GM12878 (cell line): ENCODE results near the gene ATXN7L1.

Source experiments
- CBX5 ChIP-seq: sonication (generic); IDR thresholded peaks from 2 replicates; pipeline ENCODE4 v1.6.1; 2016; ENCODE audit warnings: low read depth, moderate library complexity, mild to moderate bottlenecking, inconsistent platforms
- CEBPB ChIP-seq, 2 experiments: fragments of 150-350 bp in 1 of 2; IDR thresholded peaks; 2 replicates each; pipeline ENCODE4 v1.6.1; 2012 to 2014; ENCODE audit warnings: low read depth in 2 of 2, low read length in 2 of 2, borderline replicate concordance in 1 of 2, inconsistent platforms in 1 of 2
- CHD1 ChIP-seq: IDR thresholded peaks from 2 replicates; pipeline ENCODE4 v1.6.1; 2012; ENCODE audit warnings: low read depth, low read length, improper control_type of control experiment
- CTCF ChIP-seq, 3 experiments: IDR thresholded peaks in 2 of 3; conservative IDR thresholded peaks in 1 of 3; 2 replicates each; pipeline ENCODE4 v1.5.1; 2011; ENCODE audit warnings: low read depth in 3 of 3, low read length in 3 of 3, mild to moderate bottlenecking in 3 of 3, control low read depth in 2 of 3, moderate library complexity in 2 of 3, inconsistent platforms in 1 of 3, mixed read lengths in 1 of 3; ENCODE audit not compliant: control insufficient read depth in 2 of 3, insufficient read depth in 1 of 3; ENCODE audit errors: extremely low read depth in 1 of 3
- EZH2 ChIP-seq: IDR thresholded peaks from 2 replicates; pipeline ENCODE4 v1.6.1; 2012; ENCODE audit warnings: low read depth, mild to moderate bottlenecking, control low read depth, inconsistent platforms, low read length, borderline replicate concordance; ENCODE audit not compliant: control insufficient read depth
- HDAC6 ChIP-seq: fragments of 200-600 bp; sonication (generic); IDR thresholded peaks from one replicate; pipeline ENCODE4 v1.8.0; 2017; ENCODE audit warnings: antibody characterized with exemption; ENCODE audit not compliant: unreplicated experiment
- IRF3 ChIP-seq: fragments of 450-650 bp; IDR thresholded peaks from 2 replicates; pipeline ENCODE4 v1.6.1; 2014; ENCODE audit warnings: mild to moderate bottlenecking
- POLR2AphosphoS5 ChIP-seq: IDR thresholded peaks from 2 replicates; pipeline ENCODE4 v1.6.1; 2011; ENCODE audit warnings: mild to moderate bottlenecking, low read length, inconsistent platforms
- RCOR1 ChIP-seq: conservative IDR thresholded peaks from 2 replicates; pipeline ENCODE4 v1.6.1; 2012; ENCODE audit warnings: low read depth, low read length, improper control_type of control experiment
- SIX5 ChIP-seq: IDR thresholded peaks from 2 replicates; pipeline ENCODE4 v1.6.1; 2011; ENCODE audit warnings: mild to moderate bottlenecking, low read depth, low read length, moderate library complexity; ENCODE audit not compliant: severe bottlenecking

DNA sequence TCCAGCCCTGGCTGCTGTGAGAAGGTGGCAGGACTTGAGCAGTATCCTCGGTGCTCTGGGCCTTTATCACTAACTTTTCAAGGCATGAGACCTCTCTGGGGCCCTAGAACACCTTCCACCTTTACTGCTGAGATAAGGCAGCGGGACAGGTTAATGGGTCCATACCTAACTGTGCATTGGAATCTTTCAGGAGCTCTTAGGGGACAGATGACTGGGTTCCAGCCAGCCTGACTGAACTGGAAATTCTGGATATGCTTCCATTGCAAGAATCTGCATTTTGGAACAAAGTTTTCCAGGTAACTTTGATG lies 73.0 kb downstream of the ATXN7L1 start:
- no peak for TF ChIP-seq CEBPB (IDR thresholded peaks at IDR 0.05; ENCODE audit: borderline replicate concordance in 1 of 2, low read depth in 2 of 2, low read length in 2 of 2)
- TF ChIP-seq IRF3 = no peak
- TF ChIP-seq CBX5 = no peak
- no peak for TF ChIP-seq SIX5
- TF ChIP-seq RCOR1 = no peak
- no peak for TF ChIP-seq CTCF (IDR thresholded peaks at IDR 0.05 in 2 of 3, conservative IDR thresholded peaks at IDR 0.05 in 1 of 3; ENCODE audit: control insufficient read depth in 2 of 3, extremely low read depth in 1 of 3, insufficient read depth in 1 of 3, low read depth in 3 of 3, low read length in 3 of 3)
- TF ChIP-seq HDAC6 = no peak
- TF ChIP-seq EZH2 = no peak
- no peak for TF ChIP-seq CHD1
- TF ChIP-seq POLR2AphosphoS5 = no peak
